Hepatocyte (in vitro differentiated cells): ENCODE results near the gene PDLIM5.

Source experiments
- EZH2 ChIP-seq: fragments of 200-600 bp; sonication (generic); IDR thresholded peaks from 2 replicates; pipeline ENCODE4 v1.6.1; 2016; ENCODE audit warnings: antibody characterized with exemption, mild to moderate bottlenecking, borderline replicate concordance
- TF ChIP-seq, protein P1 (sequence below): fragments of 200-600 bp; sonication (generic); IDR thresholded peaks from 2 replicates; pipeline ENCODE4 v1.5.1; 2016; ENCODE audit warnings: antibody characterized with exemption, mild to moderate bottlenecking; ENCODE audit not compliant: poor library complexity

DNA sequence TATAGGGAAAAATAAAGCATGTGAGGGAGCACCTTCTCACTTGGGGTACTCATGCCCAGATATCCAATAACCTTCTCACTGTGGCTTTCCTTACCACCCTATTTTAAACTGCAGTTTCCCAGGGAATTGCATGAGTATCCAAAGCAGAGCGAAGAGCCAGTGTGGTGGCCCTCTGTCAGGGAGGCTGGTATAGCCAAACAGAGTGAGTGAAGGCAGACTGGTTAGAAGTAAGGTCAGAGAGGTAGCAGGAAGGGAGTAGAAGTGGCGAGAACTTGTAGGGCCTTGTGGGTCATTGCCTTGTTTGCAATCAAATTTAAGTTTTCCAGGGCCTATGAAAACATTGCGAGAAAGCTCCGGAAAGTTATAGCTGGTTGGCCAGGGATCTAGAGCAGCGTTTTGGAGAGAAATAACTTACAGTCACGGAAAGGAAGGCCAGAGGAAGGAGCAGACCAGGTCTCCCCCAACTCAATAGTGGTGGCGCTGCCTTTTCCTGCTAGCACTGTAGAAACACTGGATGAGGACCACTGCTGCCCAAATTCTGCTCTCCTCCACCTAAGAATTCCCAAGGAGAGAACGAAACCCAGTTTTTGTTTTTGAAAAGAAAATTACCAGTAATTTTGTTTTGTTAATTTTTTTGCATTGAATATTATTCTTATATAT lies 77.2 kb downstream of the PDLIM5 start:
- TF ChIP-seq, protein P1, sequence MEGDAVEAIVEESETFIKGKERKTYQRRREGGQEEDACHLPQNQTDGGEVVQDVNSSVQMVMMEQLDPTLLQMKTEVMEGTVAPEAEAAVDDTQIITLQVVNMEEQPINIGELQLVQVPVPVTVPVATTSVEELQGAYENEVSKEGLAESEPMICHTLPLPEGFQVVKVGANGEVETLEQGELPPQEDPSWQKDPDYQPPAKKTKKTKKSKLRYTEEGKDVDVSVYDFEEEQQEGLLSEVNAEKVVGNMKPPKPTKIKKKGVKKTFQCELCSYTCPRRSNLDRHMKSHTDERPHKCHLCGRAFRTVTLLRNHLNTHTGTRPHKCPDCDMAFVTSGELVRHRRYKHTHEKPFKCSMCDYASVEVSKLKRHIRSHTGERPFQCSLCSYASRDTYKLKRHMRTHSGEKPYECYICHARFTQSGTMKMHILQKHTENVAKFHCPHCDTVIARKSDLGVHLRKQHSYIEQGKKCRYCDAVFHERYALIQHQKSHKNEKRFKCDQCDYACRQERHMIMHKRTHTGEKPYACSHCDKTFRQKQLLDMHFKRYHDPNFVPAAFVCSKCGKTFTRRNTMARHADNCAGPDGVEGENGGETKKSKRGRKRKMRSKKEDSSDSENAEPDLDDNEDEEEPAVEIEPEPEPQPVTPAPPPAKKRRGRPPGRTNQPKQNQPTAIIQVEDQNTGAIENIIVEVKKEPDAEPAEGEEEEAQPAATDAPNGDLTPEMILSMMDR = no peak
- no peak for TF ChIP-seq EZH2
